ENCODE measurements around the gene MT1X. TPM values are rescaled to one million over a fixed set of nuclear protein-coding genes. Genes with fewer than 3 reads are reported as not detected.

MT1X gene
- total and polyA plus RNA-seq, 2 of the 13 experiments (the other 11 are each of a cell fraction or from before 2014, with no cell fraction given): 19.7 to 288 TPM

DNA sequence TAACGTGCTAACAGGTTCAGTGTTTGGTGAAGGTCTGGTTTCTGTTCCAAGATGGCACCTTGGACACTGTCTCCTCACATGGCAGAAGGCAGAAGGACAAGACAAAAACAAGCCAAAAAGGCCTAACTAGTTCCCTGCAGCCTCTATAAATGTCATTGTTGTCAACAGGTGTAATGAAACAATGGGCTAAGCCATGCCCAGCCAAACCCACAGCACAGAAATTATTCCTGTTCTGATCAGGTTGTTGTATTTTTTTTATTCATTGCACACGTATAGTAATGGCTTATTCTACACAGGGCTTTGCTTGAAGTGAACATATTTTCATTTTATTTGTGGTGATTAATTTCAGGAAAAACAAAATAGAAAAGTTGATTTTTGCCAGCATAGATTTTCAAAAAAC, 31.5 kb downstream of the MT1X start:
- H3K27me3 ChIP-seq (ENCODE audit: control insufficient read depth in 1 of 2, insufficient read depth in 2 of 2, low read length in 2 of 2): peaks cover 2 to 9% of the 10 kb centered on the region in 2 experiments; a peak in 1 of 5 replicates
- ChIA-PET POLR2A (no interaction called here), CTCF (ENCODE audit: low intra/inter-chr PET ratio, low total read pairs) (no interaction called here)
- no peak overlapping the region for H3K4me2 ChIP-seq (ENCODE audit: low read depth, low read length)
- DNase-seq (ENCODE audit: low spot score) (no peak), FAIRE-seq (no peak), ATAC-seq (no peak)
- no peak overlapping the region for H3K27ac ChIP-seq (ENCODE audit: extremely low read length, insufficient read depth, low read length)
- H3K36me3 ChIP-seq (replicated peaks in 1 of 2; ENCODE audit: control insufficient read depth in 1 of 2, insufficient read depth in 2 of 2, low read length in 2 of 2): no peaks in the 10 kb centered on the region
- no peaks in the 10 kb centered on the region for H4K20me1 ChIP-seq (ENCODE audit: insufficient read depth, low read length)
- H3K79me2 ChIP-seq (ENCODE audit: insufficient read depth, low read length): no peaks in the 10 kb centered on the region
- BruUV-seq (replicated peaks): no TSS peak
- peaks cover 14% of the 10 kb centered on the region for H3K4me1 ChIP-seq (ENCODE audit: insufficient read depth, low read length)
- 45% methylated on average over 2 of the region's 2 CpGs for WGBS (ENCODE audit: low lambda C conversion rate)
- no peaks in the 10 kb centered on the region for H3K9me3 ChIP-seq (ENCODE audit: low read length)
- H3K4me3 ChIP-seq (replicated peaks in 1 of 3; ENCODE audit: insufficient read depth in 1 of 3, low read depth in 2 of 3, low read length in 3 of 3): no peak overlapping the region
- no peak overlapping the region for H2AFZ ChIP-seq (ENCODE audit: low read length)
- H3K9ac ChIP-seq (ENCODE audit: insufficient read depth, low read depth, low read length): no peak overlapping the region
- in situ Hi-C loops (cut with HindIII; ENCODE audit: extremely low pct_ligation_motif_present, low pct_unique_long_range_greater_than_20kb) (no loop called here), intact Hi-C loops (cut with micrococcal nuclease; ENCODE audit: unreplicated experiment) (no loop called here)
- TF ChIP-seq MXD4 (CRISPR knock-in tag; IDR thresholded peaks at IDR 0.05) (no peak), SRSF4 (IDR thresholded peaks at IDR 0.05; ENCODE audit: low read depth, low read length, poor library complexity, severe bottlenecking) (no peak), SIX4 (CRISPR knock-in tag; IDR thresholded peaks at IDR 0.05) (no peak), ZNF34 (CRISPR knock-in tag; IDR thresholded peaks at IDR 0.05; ENCODE audit: borderline replicate concordance) (no peak), HOXA9 (CRISPR knock-in tag; IDR thresholded peaks at IDR 0.05; ENCODE audit: borderline replicate concordance) (no peak), ZNF207 (IDR thresholded peaks at IDR 0.05; ENCODE audit: borderline replicate concordance) (no peak)
- TF ChIP-seq, protein P1, sequence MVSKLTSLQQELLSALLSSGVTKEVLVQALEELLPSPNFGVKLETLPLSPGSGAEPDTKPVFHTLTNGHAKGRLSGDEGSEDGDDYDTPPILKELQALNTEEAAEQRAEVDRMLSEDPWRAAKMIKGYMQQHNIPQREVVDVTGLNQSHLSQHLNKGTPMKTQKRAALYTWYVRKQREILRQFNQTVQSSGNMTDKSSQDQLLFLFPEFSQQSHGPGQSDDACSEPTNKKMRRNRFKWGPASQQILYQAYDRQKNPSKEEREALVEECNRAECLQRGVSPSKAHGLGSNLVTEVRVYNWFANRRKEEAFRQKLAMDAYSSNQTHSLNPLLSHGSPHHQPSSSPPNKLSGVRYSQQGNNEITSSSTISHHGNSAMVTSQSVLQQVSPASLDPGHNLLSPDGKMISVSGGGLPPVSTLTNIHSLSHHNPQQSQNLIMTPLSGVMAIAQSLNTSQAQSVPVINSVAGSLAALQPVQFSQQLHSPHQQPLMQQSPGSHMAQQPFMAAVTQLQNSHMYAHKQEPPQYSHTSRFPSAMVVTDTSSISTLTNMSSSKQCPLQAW (CRISPR knock-in tag; IDR thresholded peaks at IDR 0.05): no peak
- TF ChIP-seq, protein P2, sequence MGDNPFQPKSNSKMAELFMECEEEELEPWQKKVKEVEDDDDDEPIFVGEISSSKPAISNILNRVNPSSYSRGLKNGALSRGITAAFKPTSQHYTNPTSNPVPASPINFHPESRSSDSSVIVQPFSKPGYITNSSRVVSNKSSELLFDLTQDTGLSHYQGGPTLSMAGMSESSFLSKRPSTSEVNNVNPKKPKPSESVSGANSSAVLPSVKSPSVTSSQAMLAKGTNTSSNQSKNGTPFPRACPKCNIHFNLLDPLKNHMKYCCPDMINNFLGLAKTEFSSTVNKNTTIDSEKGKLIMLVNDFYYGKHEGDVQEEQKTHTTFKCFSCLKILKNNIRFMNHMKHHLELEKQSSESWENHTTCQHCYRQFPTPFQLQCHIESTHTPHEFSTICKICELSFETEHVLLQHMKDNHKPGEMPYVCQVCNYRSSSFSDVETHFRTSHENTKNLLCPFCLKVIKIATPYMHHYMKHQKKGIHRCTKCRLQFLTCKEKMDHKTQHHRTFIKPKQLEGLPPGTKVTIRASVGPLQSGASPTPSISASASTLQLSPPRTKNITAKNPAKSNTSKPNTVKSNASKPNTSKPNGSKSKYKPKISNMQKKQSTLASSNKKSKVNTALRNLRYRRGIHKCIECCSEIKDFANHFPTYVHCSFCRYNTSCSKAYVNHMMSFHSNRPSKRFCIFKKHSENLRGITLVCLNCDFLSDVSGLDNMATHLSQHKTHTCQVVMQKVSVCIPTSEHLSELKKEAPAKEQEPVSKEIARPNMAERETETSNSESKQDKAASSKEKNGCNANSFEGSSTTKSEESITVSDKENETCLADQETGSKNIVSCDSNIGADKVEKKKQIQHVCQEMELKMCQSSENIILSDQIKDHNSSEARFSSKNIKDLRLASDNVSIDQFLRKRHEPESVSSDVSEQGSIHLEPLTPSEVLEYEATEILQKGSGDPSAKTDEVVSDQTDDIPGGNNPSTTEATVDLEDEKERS (CRISPR knock-in tag; IDR thresholded peaks at IDR 0.05): no peak
- TF ChIP-seq, protein P3, sequence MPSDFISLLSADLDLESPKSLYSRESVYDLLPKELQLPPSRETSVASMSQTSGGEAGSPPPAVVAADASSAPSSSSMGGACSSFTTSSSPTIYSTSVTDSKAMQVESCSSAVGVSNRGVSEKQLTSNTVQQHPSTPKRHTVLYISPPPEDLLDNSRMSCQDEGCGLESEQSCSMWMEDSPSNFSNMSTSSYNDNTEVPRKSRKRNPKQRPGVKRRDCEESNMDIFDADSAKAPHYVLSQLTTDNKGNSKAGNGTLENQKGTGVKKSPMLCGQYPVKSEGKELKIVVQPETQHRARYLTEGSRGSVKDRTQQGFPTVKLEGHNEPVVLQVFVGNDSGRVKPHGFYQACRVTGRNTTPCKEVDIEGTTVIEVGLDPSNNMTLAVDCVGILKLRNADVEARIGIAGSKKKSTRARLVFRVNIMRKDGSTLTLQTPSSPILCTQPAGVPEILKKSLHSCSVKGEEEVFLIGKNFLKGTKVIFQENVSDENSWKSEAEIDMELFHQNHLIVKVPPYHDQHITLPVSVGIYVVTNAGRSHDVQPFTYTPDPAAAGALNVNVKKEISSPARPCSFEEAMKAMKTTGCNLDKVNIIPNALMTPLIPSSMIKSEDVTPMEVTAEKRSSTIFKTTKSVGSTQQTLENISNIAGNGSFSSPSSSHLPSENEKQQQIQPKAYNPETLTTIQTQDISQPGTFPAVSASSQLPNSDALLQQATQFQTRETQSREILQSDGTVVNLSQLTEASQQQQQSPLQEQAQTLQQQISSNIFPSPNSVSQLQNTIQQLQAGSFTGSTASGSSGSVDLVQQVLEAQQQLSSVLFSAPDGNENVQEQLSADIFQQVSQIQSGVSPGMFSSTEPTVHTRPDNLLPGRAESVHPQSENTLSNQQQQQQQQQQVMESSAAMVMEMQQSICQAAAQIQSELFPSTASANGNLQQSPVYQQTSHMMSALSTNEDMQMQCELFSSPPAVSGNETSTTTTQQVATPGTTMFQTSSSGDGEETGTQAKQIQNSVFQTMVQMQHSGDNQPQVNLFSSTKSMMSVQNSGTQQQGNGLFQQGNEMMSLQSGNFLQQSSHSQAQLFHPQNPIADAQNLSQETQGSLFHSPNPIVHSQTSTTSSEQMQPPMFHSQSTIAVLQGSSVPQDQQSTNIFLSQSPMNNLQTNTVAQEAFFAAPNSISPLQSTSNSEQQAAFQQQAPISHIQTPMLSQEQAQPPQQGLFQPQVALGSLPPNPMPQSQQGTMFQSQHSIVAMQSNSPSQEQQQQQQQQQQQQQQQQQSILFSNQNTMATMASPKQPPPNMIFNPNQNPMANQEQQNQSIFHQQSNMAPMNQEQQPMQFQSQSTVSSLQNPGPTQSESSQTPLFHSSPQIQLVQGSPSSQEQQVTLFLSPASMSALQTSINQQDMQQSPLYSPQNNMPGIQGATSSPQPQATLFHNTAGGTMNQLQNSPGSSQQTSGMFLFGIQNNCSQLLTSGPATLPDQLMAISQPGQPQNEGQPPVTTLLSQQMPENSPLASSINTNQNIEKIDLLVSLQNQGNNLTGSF (CRISPR knock-in tag; IDR thresholded peaks at IDR 0.05): no peak
- TF ChIP-seq, protein P4, sequence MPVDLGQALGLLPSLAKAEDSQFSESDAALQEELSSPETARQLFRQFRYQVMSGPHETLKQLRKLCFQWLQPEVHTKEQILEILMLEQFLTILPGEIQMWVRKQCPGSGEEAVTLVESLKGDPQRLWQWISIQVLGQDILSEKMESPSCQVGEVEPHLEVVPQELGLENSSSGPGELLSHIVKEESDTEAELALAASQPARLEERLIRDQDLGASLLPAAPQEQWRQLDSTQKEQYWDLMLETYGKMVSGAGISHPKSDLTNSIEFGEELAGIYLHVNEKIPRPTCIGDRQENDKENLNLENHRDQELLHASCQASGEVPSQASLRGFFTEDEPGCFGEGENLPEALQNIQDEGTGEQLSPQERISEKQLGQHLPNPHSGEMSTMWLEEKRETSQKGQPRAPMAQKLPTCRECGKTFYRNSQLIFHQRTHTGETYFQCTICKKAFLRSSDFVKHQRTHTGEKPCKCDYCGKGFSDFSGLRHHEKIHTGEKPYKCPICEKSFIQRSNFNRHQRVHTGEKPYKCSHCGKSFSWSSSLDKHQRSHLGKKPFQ (CRISPR knock-in tag; IDR thresholded peaks at IDR 0.05; ENCODE audit: insufficient replicate concordance): no peak

Measured in HepG2 (cell line).